ENCODE measurements around the gene ACLY. TPM values are rescaled to one million over a fixed set of nuclear protein-coding genes. Genes with fewer than 3 reads are reported as not detected.
A peak's percentile ranks its signal among the peaks of the same experiment; 100 is the strongest.

The ACLY gene
- total and polyA plus RNA-seq, 2 of the 13 experiments (the other 11 are each of a cell fraction or from before 2014, with no cell fraction given): 111 to 218 TPM

GRCh38 chr17:41864498-41864835 lies 54.3 kb downstream of the ACLY start (continued):
- TF ChIP-seq ZNF407 (CRISPR knock-in tag; IDR thresholded peaks at IDR 0.05; ENCODE audit: not compliant biosample characterization) (no peak), ZFP37 (CRISPR knock-in tag; IDR thresholded peaks at IDR 0.05; ENCODE audit: borderline replicate concordance) (0 out of 2 replicates have a peak, but pooled peaks have one; percentile 30), SOX5 (CRISPR knock-in tag; IDR thresholded peaks at IDR 0.05; ENCODE audit: borderline replicate concordance) (peak; percentile 22; the same call in 1 of the 2 replicates), ZNF704 (CRISPR knock-in tag; IDR thresholded peaks at IDR 0.05; ENCODE audit: borderline replicate concordance) (no peak), ZSCAN30 (CRISPR knock-in tag; IDR thresholded peaks at IDR 0.05) (0 out of 2 replicates have a peak, but pooled peaks have one; percentile 0), PLRG1 (conservative IDR thresholded peaks at IDR 0.05) (no peak), U2AF2 (IDR thresholded peaks at IDR 0.05; ENCODE audit: low read depth, low read length) (no peak), ZNF329 (CRISPR knock-in tag; IDR thresholded peaks at IDR 0.05; ENCODE audit: low read depth) (no peak), KLF6 (CRISPR knock-in tag; IDR thresholded peaks at IDR 0.05) (no peak), MEIS1 (CRISPR knock-in tag; IDR thresholded peaks at IDR 0.05; ENCODE audit: borderline replicate concordance) (no peak), ELF3 (CRISPR knock-in tag; IDR thresholded peaks at IDR 0.05) (no peak)

All from HepG2 (cell line).